GM12891 (cell line): ENCODE data around the gene STK39.

ENCODE experiments used
- POLR2A ChIP-seq: IDR thresholded peaks from 2 replicates; pipeline ENCODE4 v1.6.1; 2011; ENCODE audit warnings: low read depth, low read length, control low read depth
- POLR2AphosphoS5 ChIP-seq: IDR thresholded peaks from 2 replicates; pipeline ENCODE4 v1.6.1; 2011; ENCODE audit warnings: low read depth, low read length, control low read depth
- POU2F2 ChIP-seq: IDR thresholded peaks from 2 replicates; pipeline ENCODE4 v1.6.1; 2011; ENCODE audit warnings: low read depth, mild to moderate bottlenecking, control low read depth, low read length, moderate library complexity
- SPI1 ChIP-seq: IDR thresholded peaks from 2 replicates; pipeline ENCODE4 v1.6.1; 2011; ENCODE audit warnings: low read depth, low read length, control low read depth
- TAF1 ChIP-seq: IDR thresholded peaks from 2 replicates; pipeline ENCODE4 v1.6.1; 2011; ENCODE audit warnings: low read depth, low read length, control low read depth

DNA sequence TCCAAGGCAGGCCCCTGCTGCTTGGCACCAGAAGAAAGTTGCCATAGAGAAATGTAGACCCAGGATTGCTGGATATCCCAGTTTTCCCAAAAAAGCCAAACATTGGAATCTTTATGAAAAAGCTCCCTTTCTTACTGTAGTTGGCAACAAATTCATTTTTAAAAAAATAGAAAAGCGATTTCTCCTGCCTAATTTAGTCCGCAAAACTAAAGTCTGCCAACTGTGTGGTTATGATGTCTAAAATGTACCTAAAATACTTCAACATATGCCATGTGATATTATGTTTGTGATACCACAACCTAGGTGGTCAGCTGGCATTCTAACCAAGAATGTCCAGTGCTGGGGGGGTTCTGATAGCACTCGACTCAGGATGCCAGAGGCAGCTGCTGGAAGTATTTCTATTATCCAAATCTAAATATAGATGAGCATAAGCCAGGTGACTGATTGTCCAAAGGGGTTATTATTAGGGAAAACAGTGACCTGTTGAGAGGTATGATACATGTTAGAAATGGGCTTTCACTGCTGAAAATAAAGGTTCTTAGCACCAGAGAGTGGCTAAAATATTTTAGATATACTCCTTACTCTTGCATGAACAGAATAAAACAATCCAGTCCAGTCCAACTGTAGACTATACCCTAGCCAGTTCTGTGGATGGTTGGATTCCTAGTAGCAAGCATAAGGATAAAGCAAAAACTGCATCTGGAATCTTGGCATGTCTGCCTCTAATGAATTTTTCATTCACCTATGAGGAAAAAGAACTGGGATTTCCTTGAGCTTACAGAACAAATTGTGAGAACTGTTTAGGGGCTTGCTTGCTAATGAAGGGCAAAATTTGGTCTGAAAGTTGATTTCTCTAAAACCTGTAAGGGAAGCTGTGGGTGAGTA lies 101.7 kb downstream of the STK39 start:
- TF ChIP-seq POLR2A (no peak), POLR2AphosphoS5 (no peak), TAF1 (no peak), SPI1 (no peak), POU2F2 (no peak)
